Measurements from ENCODE around the gene H2BK1. TPM values are rescaled to one million over a fixed set of nuclear protein-coding genes. Genes with fewer than 3 reads are reported as not detected.

The H2BK1 gene
- total and polyA plus RNA-seq, 12 donors, result not detected

Other genes starting within 250 kb of the H2BK1 start
- gene KCNH2, start 232.2 kb downstream of the H2BK1 start, total RNA-seq, result 100 to 1,000 TPM in 1 of 10 donors, 10 to 100 TPM in 9; 63.2 to 126 (median 78.4) TPM
- gene KCNH2, start 232.2 kb downstream of the H2BK1 start, polyA plus RNA-seq, result 10 to 100 TPM; 50.2 to 99.9 TPM
- gene NOS3, start 219.5 kb downstream of the H2BK1 start, total RNA-seq, result 10 to 100 TPM in 9 of 10 donors, 1 to 10 TPM in 1; 10.0 to 53.3 (median 13.3) TPM
- gene NOS3, start 219.5 kb downstream of the H2BK1 start, polyA plus RNA-seq, result 10 to 100 TPM; 11.1 to 25.5 TPM
- gene ATG9B, start 186.0 kb downstream of the H2BK1 start, total RNA-seq, result under 1 TPM in 3 of 10 donors, not detected in 7; 0.09 to 0.39 (median 0.10) TPM
- gene ATG9B, start 186.0 kb downstream of the H2BK1 start, polyA plus RNA-seq, result under 1 TPM; 0.45 to 0.59 TPM
- 10 to 100 TPM; 20.9 to 32.4 (median 24.6) TPM for gene ABCB8, start 182.0 kb downstream of the H2BK1 start, total RNA-seq
- gene ABCB8, start 182.0 kb downstream of the H2BK1 start, polyA plus RNA-seq, result 10 to 100 TPM; 16.7 to 42.2 TPM
- 10 to 100 TPM in 1 of 10 donors, 1 to 10 TPM in 9; 3.2 to 12.5 (median 5.6) TPM for gene ASIC3, start 162.0 kb downstream of the H2BK1 start, total RNA-seq
- 10 to 100 TPM in 1 of 2 donors, 1 to 10 TPM in 1; 3.7 to 38.8 TPM for gene ASIC3, start 162.0 kb downstream of the H2BK1 start, polyA plus RNA-seq
- 10 to 100 TPM in 1 of 10 donors, 1 to 10 TPM in 9; 5.2 to 11.3 (median 7.8) TPM for gene CDK5, start 152.6 kb downstream of the H2BK1 start, total RNA-seq
- gene CDK5, start 152.6 kb downstream of the H2BK1 start, polyA plus RNA-seq, result 1 to 10 TPM; 5.0 to 7.7 TPM
- 10 to 100 TPM; 36.0 to 80.5 (median 47.6) TPM for gene SLC4A2, start 150.9 kb downstream of the H2BK1 start, total RNA-seq
- 100 to 1,000 TPM; 101 to 109 TPM for gene SLC4A2, start 150.9 kb downstream of the H2BK1 start, polyA plus RNA-seq
- 100 to 1,000 TPM in 1 of 10 donors, 10 to 100 TPM in 9; 65.0 to 107 (median 75.6) TPM for gene FASTK, start 129.7 kb downstream of the H2BK1 start, total RNA-seq
- gene FASTK, start 129.7 kb downstream of the H2BK1 start, polyA plus RNA-seq, result 100 to 1,000 TPM in 1 of 2 donors, 10 to 100 TPM in 1; 82.7 to 246 TPM
- gene TMUB1, start 127.0 kb downstream of the H2BK1 start, total RNA-seq, result 10 to 100 TPM; 18.5 to 40.3 (median 23.4) TPM
- gene TMUB1, start 127.0 kb downstream of the H2BK1 start, polyA plus RNA-seq, result 10 to 100 TPM; 79.4 to 88.2 TPM
- 10 to 100 TPM; 40.5 to 93.4 (median 50.3) TPM for gene AGAP3, start 124.0 kb downstream of the H2BK1 start, total RNA-seq
- gene AGAP3, start 124.0 kb downstream of the H2BK1 start, polyA plus RNA-seq, result 10 to 100 TPM; 40.2 to 67.5 TPM
- gene GBX1, start 42.8 kb downstream of the H2BK1 start, total RNA-seq, result 1 to 10 TPM in 2 of 10 donors, under 1 TPM in 5, not detected in 3; 0.30 to 2.0 (median 0.93) TPM
- 1 to 10 TPM in 1 of 2 donors, under 1 TPM in 1; 0.04 to 1.0 TPM for gene GBX1, start 42.8 kb downstream of the H2BK1 start, polyA plus RNA-seq
- gene ASB10, start 23.2 kb downstream of the H2BK1 start, total RNA-seq, result 10 to 100 TPM; 17.5 to 44.6 (median 29.1) TPM
- gene ASB10, start 23.2 kb downstream of the H2BK1 start, polyA plus RNA-seq, result 10 to 100 TPM in 1 of 2 donors, 1 to 10 TPM in 1; 7.2 to 63.4 TPM
- gene ABCF2, start 16.7 kb upstream of the H2BK1 start, total RNA-seq, result 10 to 100 TPM; 25.2 to 33.8 (median 29.5) TPM
- 10 to 100 TPM; 13.0 to 35.2 TPM for gene ABCF2, start 16.7 kb upstream of the H2BK1 start, polyA plus RNA-seq
- 10 to 100 TPM; 12.1 to 22.4 (median 17.4) TPM for gene CHPF2, start 22.0 kb upstream of the H2BK1 start, total RNA-seq
- gene CHPF2, start 22.0 kb upstream of the H2BK1 start, polyA plus RNA-seq, result 10 to 100 TPM; 19.2 to 20.9 TPM
- gene SMARCD3, start 38.2 kb upstream of the H2BK1 start, total RNA-seq, result 100 to 1,000 TPM in 5 of 10 donors, 10 to 100 TPM in 5; 78.0 to 119 (median 97.6) TPM
- gene SMARCD3, start 38.2 kb upstream of the H2BK1 start, polyA plus RNA-seq, result 100 to 1,000 TPM in 1 of 2 donors, 10 to 100 TPM in 1; 77.7 to 175 TPM
- 10 to 100 TPM; 36.7 to 53.0 (median 43.9) TPM for gene NUB1, start 131.3 kb upstream of the H2BK1 start, total RNA-seq
- 10 to 100 TPM; 22.6 to 23.8 TPM for gene NUB1, start 131.3 kb upstream of the H2BK1 start, polyA plus RNA-seq
- under 1 TPM in 7 of 10 donors, not detected in 3; 0.15 to 0.52 (median 0.33) TPM for gene WDR86, start 199.6 kb upstream of the H2BK1 start, total RNA-seq
- gene WDR86, start 199.6 kb upstream of the H2BK1 start, polyA plus RNA-seq, result under 1 TPM; 0.17 to 0.22 TPM
- under 1 TPM in 2 of 10 donors, not detected in 8; 0.15 to 0.72 TPM for gene CRYGN, start 229.7 kb upstream of the H2BK1 start, total RNA-seq
- under 1 TPM; 0.07 to 0.29 TPM for gene CRYGN, start 229.7 kb upstream of the H2BK1 start, polyA plus RNA-seq